CD14-positive monocyte (primary cell): ENCODE measurements around the gene CBX4. TPM values are rescaled to one million over a fixed set of nuclear protein-coding genes. Genes with fewer than 3 reads are reported as not detected.
A peak's percentile ranks its signal among the peaks of the same experiment; 100 is the strongest.

Experiments
- DNase-seq, 3 donors: peaks; one replicate each; pipeline ENCODE4 v3.0.0-alpha.2; 2011 to 2022
- H2AFZ ChIP-seq: 2 replicates; pipeline ENCODE4 v1.6.0; 2012; ENCODE audit warnings: mild to moderate bottlenecking, low read depth, low read length, inconsistent platforms; ENCODE audit not compliant: insufficient read depth, poor library complexity, severe bottlenecking
- H3K27ac ChIP-seq, 2 donors: 1 replicate in 1 of 2; 2 replicates in 1 of 2; pipeline ENCODE4 v1.5.1; 2012 to 2013; ENCODE audit warnings: low read length in 2 of 2, control low read depth in 1 of 2, inconsistent platforms in 1 of 2, low read depth in 1 of 2, mild to moderate bottlenecking in 1 of 2
- H3K27me3 ChIP-seq, 2 donors: one replicate each; pipeline versions ENCODE4 v1.6.0 to v1.6.1; 2011 to 2013; ENCODE audit warnings: low read length in 2 of 2; ENCODE audit not compliant: control insufficient read depth in 2 of 2, insufficient read depth in 2 of 2
- H3K36me3 ChIP-seq, 2 donors: replicated peaks in 1 of 2; 1 replicate in 1 of 2; 2 replicates in 1 of 2; pipeline versions ENCODE4 v1.5.1 to v1.6.1; 2012 to 2013; ENCODE audit warnings: low read length in 2 of 2, control low read depth in 1 of 2, inconsistent platforms in 1 of 2, mild to moderate bottlenecking in 1 of 2; ENCODE audit not compliant: insufficient read depth in 2 of 2, control insufficient read depth in 1 of 2
- H3K4me1 ChIP-seq, 2 donors: 1 replicate in 1 of 2; 2 replicates in 1 of 2; pipeline versions ENCODE4 v1.5.1 to v1.6.1; 2012 to 2013; ENCODE audit warnings: low read length in 2 of 2, control low read depth in 1 of 2, inconsistent platforms in 1 of 2, mild to moderate bottlenecking in 1 of 2, moderate library complexity in 1 of 2; ENCODE audit not compliant: insufficient read depth in 2 of 2, control insufficient read depth in 1 of 2
- H3K4me2 ChIP-seq: replicated peaks from 2 replicates; pipeline ENCODE3; 2012; ENCODE audit warnings: low read length, moderate library complexity, mild to moderate bottlenecking; ENCODE audit not compliant: poor library complexity, severe bottlenecking; ENCODE audit errors: extremely low read depth
- H3K4me3 ChIP-seq, 3 experiments: fragments of 200-600 bp in 1 of 3; sonication (generic) in 1 of 3; replicated peaks in 1 of 3; 1 replicate in 2 of 3; 2 replicates in 1 of 3; pipeline ENCODE4 v1.5.1; 2011 to 2013; ENCODE audit warnings: low read length in 3 of 3, mild to moderate bottlenecking in 3 of 3, control low read depth in 2 of 3, low read depth in 2 of 3, inconsistent platforms in 1 of 3, moderate library complexity in 1 of 3
- H3K79me2 ChIP-seq: 2 replicates; pipeline ENCODE4 v1.6.0; 2012; ENCODE audit warnings: mild to moderate bottlenecking, control low read depth, inconsistent platforms, low read length, moderate library complexity; ENCODE audit not compliant: insufficient read depth
- H3K9ac ChIP-seq: 2 replicates; pipeline ENCODE4 v1.6.0; 2017; ENCODE audit warnings: low read length, mild to moderate bottlenecking; ENCODE audit not compliant: insufficient read depth, poor library complexity, severe bottlenecking
- H3K9me3 ChIP-seq, 2 donors: replicated peaks in 1 of 2; 1 replicate in 1 of 2; 2 replicates in 1 of 2; pipeline versions ENCODE4 v1.5.1 to v1.6.1; 2012 to 2013; ENCODE audit warnings: low read length in 2 of 2, control low read depth in 1 of 2; ENCODE audit not compliant: control insufficient read depth in 1 of 2, insufficient read depth in 1 of 2
- H4K20me1 ChIP-seq: 2 replicates; pipeline ENCODE4 v1.6.0; 2012; ENCODE audit warnings: mild to moderate bottlenecking, low read length, control low read depth, moderate library complexity; ENCODE audit not compliant: insufficient read depth
- H3K27ac Mint-ChIP-seq, 7 donors: one replicate each; pipeline ENCODE4 v1.8.0; 2020; ENCODE audit warnings: mild to moderate bottlenecking in 7 of 7, mixed read lengths in 7 of 7, moderate library complexity in 6 of 7, inconsistent platforms in 2 of 7
- H3K27me3 Mint-ChIP-seq, 3 donors: one replicate each; pipeline ENCODE4 v1.8.0; 2021 to 2022; ENCODE audit warnings: low read depth in 3 of 3, mild to moderate bottlenecking in 3 of 3, mixed read lengths in 3 of 3, moderate library complexity in 3 of 3, inconsistent platforms in 1 of 3
- H3K36me3 Mint-ChIP-seq, 2 donors: one replicate each; pipeline ENCODE4 v1.8.0; 2020; ENCODE audit warnings: mixed read lengths in 2 of 2, inconsistent platforms in 1 of 2, mild to moderate bottlenecking in 1 of 2
- H3K4me1 Mint-ChIP-seq: one replicate; pipeline ENCODE4 v1.8.0; 2020; ENCODE audit warnings: mild to moderate bottlenecking, mixed read lengths
- H3K4me3 Mint-ChIP-seq, 2 donors: one replicate each; pipeline ENCODE4 v1.8.0; 2020; ENCODE audit warnings: mild to moderate bottlenecking in 2 of 2, mixed read lengths in 2 of 2, moderate library complexity in 1 of 2
- H3K9me3 Mint-ChIP-seq, 7 donors: one replicate each; pipeline ENCODE4 v1.8.0; 2020 to 2022; ENCODE audit warnings: mixed read lengths in 7 of 7, mild to moderate bottlenecking in 6 of 7, moderate library complexity in 6 of 7, inconsistent platforms in 2 of 7
- WGBS: methylation state at CpG from one replicate; pipeline ENCODE4 v1.1.5; 2013; ENCODE audit warnings: missing lambda C conversion rate; ENCODE audit not compliant: insufficient coverage; 5-methylcytosine and 5-hydroxymethylcytosine counted together
- intact Hi-C, 2 donors: fragments of 100-400 bp; cut with micrococcal nuclease; formaldehyde crosslinking; loops; one replicate each; pipeline versions ENCODE4 v1.15.0 to v1.15.1; 2023
- polyA plus RNA-seq, 3 donors: library from polyadenylated mRNA; depleted of rRNA in 1 of 3; unstranded in 2 of 3; stranded (reverse) in 1 of 3; fragments of 300-500 nt in 2 of 3; fragments of >200 nt in 1 of 3; fragmentation: Illumina TruSeq in 2 of 3; gene quantifications; 1 replicate in 2 of 3; 2 replicates in 1 of 3; pipeline ENCODE4 v1.2.3, GENCODE V29; 2012 to 2021
- TF ChIP-seq, protein P1 (sequence below): fragments of 200-600 bp; IDR thresholded peaks from one replicate; pipeline ENCODE4 v1.8.0; 2022; ENCODE audit warnings: antibody characterized with exemption, mild to moderate bottlenecking

Gene CBX4
- polyA plus RNA-seq, 3 donors = 1.4 to 82.8 (median 3.6) TPM

DNA sequence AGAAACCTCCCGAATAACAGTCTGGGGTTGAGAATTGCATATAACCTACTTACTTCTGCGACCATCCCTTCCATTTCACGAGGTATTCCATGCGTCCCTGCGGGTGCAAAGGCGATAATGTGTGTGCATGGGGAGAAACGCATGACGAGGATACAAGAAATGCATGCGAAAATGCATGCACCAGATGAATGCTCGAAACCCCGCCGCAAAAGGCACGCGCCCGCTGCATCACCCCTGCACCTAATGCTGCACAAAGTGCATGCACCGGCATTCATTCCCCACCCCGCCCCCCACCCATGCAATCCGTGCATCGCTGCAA, 42.8 kb downstream of the CBX4 start:
- H3K27me3 Mint-ChIP-seq = peaks cover 55 to 73% (median 60%) of the 10 kb centered on the region in 3 donors
- H3K36me3 ChIP-seq = peaks cover 9% of the 10 kb centered on the region in 2 donors
- H3K27ac Mint-ChIP-seq = peak overlapping the region in 6 of 7 donors; percentile 30 to 95 (median 74)
- peaks cover 3% of the 10 kb centered on the region for H3K79me2 ChIP-seq
- WGBS = 0% methylated on average over 9 of the region's 19 CpGs
- peaks cover 21 to 35% of the 10 kb centered on the region in 2 donors for H3K36me3 Mint-ChIP-seq
- peaks cover 53% of the 10 kb centered on the region for H4K20me1 ChIP-seq
- H3K4me2 ChIP-seq = peak overlapping the region; percentile 99
- peak overlapping the region; percentile 72 for H3K9ac ChIP-seq
- H3K4me3 ChIP-seq = peak overlapping the region; percentile 53 to 99 (median 58)
- peak overlapping the region; percentile 86 for H2AFZ ChIP-seq
- peaks cover 58 to 70% of the 10 kb centered on the region in 2 donors for H3K27me3 ChIP-seq
- peaks cover 44% of the 10 kb centered on the region for H3K4me1 Mint-ChIP-seq
- TF ChIP-seq, protein P1, sequence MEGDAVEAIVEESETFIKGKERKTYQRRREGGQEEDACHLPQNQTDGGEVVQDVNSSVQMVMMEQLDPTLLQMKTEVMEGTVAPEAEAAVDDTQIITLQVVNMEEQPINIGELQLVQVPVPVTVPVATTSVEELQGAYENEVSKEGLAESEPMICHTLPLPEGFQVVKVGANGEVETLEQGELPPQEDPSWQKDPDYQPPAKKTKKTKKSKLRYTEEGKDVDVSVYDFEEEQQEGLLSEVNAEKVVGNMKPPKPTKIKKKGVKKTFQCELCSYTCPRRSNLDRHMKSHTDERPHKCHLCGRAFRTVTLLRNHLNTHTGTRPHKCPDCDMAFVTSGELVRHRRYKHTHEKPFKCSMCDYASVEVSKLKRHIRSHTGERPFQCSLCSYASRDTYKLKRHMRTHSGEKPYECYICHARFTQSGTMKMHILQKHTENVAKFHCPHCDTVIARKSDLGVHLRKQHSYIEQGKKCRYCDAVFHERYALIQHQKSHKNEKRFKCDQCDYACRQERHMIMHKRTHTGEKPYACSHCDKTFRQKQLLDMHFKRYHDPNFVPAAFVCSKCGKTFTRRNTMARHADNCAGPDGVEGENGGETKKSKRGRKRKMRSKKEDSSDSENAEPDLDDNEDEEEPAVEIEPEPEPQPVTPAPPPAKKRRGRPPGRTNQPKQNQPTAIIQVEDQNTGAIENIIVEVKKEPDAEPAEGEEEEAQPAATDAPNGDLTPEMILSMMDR = no peak
- H3K9me3 ChIP-seq = peaks cover 0 to 21% of the 10 kb centered on the region in 2 donors
- peaks cover 51 to 58% of the 10 kb centered on the region in 2 donors for H3K4me1 ChIP-seq
- H3K9me3 Mint-ChIP-seq = peaks cover 0 to 35% (median 20%) of the 10 kb centered on the region in 7 donors
- H3K27ac ChIP-seq = peak overlapping the region in 1 of 2 donors; percentile 80
- H3K4me3 Mint-ChIP-seq = peak overlapping the region; percentile 84 to 91
- intact Hi-C loops = loop anchor here (2.0 kb wide), 1 partner anchor 14 kb away; no protein-coding TSS in a partner anchor
- DNase-seq = peak in 1 of 3 donors; percentile 39

DNA sequence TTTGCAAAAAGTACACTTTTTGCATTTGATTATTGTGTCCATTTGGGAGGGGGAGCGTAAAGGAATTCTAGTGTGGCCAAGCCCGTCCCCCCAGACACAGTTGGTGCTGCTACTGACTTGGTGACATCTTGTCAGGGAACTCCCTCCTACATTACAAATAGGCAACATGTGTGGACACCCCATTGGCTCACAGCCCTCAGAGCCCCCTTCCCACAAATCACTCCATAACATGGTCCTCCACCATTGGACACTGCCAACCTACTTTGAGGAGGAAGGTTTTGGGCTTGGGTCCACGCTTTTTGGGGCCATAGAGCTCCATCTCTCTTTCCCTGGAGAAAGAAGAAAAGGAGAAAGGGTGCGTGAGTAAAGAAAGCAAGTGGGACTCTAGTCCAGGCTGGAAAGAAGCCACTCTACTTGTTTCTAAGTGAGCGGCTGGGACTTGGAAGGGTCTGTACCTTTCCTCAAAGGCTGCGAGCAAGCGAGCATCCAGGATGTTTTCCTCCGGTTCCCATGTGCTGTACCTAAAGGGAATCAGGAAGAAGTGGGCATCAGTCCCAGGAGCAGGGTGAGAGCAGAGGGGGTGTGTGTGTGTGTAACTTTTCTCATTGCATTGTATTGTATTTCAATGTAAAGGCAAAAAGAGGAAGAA, 43.3 kb downstream of the CBX4 start:
- Histone ChIP-seq H3K9me3 (peaks cover 1 to 20% of the 10 kb centered on the region in 2 donors), H3K27me3 (peaks cover 57 to 70% of the 10 kb centered on the region in 2 donors), H3K9ac (no peak overlapping the region), H3K79me2 (peaks cover 3% of the 10 kb centered on the region), H3K4me1 (peaks cover 49 to 58% of the 10 kb centered on the region in 2 donors), H3K4me3 (peak overlapping the region; percentile 53 to 99 (median 58)), H3K27ac (no peak overlapping the region), H4K20me1 (peaks cover 50% of the 10 kb centered on the region), H3K36me3 (peaks cover 9% of the 10 kb centered on the region in 2 donors), H3K4me2 (peak overlapping the region; percentile 99), H2AFZ (peak overlapping the region; percentile 86)
- 57% methylated on average over 5 of the region's 8 CpGs for WGBS
- Mint-ChIP-seq H3K9me3 (peaks cover 0 to 33% (median 22%) of the 10 kb centered on the region in 7 donors), H3K4me1 (peaks cover 45% of the 10 kb centered on the region), H3K27me3 (peaks cover 55 to 73% (median 62%) of the 10 kb centered on the region in 3 donors), H3K27ac (peak overlapping the region in 4 of 7 donors; percentile 76 to 95 (median 80)), H3K36me3 (peaks cover 23 to 35% of the 10 kb centered on the region in 2 donors), H3K4me3 (peak overlapping the region; percentile 84 to 91)
- DNase-seq = peak in 1 of 3 donors; percentile 34
- intact Hi-C loops = loop anchor here (2.0 kb wide), 1 partner anchor 15 kb away; no protein-coding TSS in a partner anchor
- TF ChIP-seq, protein P1 = no peak
